Bronchial epithelial cell (primary cell): ENCODE results near the gene PEPD. TPM values are rescaled to one million over a fixed set of nuclear protein-coding genes. Genes with fewer than 3 reads are reported as not detected.

Experiments used
- DNase-seq: peaks from one replicate; pipeline ENCODE4 v3.0.0-alpha.2; 2010; ENCODE audit warnings: low read depth
- FAIRE-seq: peaks from 2 replicates; lab custom pipeline; 2011; peaks lifted over from hg19 to GRCh38; lab: Jason Lieb, UNC
- H3K27me3 ChIP-seq: 2 replicates; pipeline ENCODE4 v1.5.1; 2011; ENCODE audit warnings: low read length; ENCODE audit not compliant: control insufficient read depth, insufficient read depth
- H3K36me3 ChIP-seq: 2 replicates; pipeline ENCODE4 v1.5.1; 2011; ENCODE audit warnings: low read length; ENCODE audit not compliant: control insufficient read depth, insufficient read depth
- H3K4me3 ChIP-seq: 2 replicates; pipeline ENCODE4 v1.5.1; 2011; ENCODE audit warnings: mild to moderate bottlenecking, low read depth, low read length, control low read depth
- CTCF ChIP-seq: IDR thresholded peaks from 2 replicates; pipeline ENCODE4 v1.5.1; 2011; ENCODE audit warnings: mild to moderate bottlenecking, moderate library complexity, low read length, control low read depth, inconsistent platforms; ENCODE audit not compliant: insufficient read depth, severe bottlenecking
- total RNA-seq: library from RNA; depleted of rRNA; stranded (reverse); fragments of >200 nt; gene quantifications from 2 replicates; pipeline ENCODE4 v1.2.1, GENCODE V29; 2014

PEPD gene
- total RNA-seq, 1 donor from 2014 or later = 35.8 TPM

DNA sequence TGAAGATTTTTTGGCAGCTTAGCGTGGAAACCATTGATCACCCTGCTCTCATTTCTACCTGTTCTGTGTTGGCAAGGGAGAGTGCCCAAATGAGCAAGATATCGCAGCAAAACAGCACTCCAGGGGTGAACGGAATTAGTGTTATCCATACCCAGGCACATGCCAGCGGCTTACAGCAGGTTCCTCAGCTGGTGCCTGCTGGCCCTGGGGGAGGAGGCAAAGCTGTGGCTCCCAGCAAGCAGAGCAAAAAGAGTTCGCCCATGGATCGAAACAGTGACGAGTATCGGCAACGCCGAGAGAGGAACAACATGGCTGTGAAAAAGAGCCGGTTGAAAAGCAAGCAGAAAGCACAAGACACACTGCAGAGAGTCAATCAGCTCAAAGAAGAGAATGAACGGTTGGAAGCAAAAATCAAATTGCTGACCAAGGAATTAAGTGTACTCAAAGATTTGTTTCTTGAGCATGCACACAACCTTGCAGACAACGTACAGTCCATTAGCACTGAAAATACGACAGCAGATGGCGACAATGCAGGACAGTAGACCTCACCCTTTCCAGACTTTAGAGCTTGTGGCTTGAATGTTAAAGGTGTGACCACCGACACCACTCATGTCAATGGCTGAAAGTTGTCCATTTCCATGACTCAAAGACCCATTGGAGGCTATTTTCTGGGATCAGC is 142.3 kb downstream of the PEPD start:
- DNase-seq (no peak), FAIRE-seq (no peak)
- Histone ChIP-seq H3K4me3 (no peak overlapping the region), H3K36me3 (peaks cover 15% of the 10 kb centered on the region), H3K27me3 (no peaks in the 10 kb centered on the region)
- TF ChIP-seq CTCF = no peak

DNA sequence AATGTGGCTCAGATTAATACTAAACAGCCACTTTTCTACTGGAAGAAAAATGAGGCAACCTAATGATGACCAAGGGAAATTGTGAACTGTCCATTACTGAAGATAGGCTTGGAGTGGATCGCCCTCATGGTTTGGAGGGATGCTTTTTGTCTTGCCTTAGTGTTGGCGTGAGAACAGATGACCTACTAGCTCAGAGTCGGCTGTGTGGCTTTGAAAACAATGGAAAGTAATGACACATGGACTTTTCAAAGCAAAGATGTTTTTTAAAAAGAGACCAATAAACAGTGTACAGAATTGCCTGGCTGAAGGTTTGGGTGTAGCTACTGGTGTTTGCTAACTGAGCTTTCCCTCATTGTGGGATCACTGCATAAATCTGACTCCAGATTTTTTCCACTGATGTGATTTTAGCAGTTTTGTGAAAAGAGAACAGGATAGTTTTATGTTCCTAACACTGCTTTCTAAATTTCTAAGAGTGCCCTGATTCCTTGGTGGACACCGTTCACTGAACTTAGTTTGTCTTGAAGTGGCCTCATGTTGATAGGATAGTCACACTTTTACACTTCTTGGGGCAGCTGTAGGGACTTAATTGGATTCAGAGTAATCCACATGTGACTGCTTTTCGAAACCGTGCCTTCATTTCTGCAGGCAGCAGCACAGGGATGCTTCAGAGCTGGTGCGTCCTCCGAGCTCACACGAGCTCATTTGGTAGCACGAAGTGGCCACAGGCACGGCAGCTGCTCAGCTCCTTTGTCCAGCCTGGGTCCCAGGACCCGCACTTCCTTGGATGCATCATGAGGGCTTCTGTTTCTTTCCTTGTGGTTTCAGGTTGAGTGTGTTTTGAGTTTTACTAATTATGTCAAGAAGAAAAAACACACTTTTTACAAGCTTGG is 143.8 kb downstream of the PEPD start:
- H3K36me3 ChIP-seq = peaks cover 13% of the 10 kb centered on the region
- no peaks in the 10 kb centered on the region for H3K27me3 ChIP-seq
- no peak for FAIRE-seq
- no peak for DNase-seq
- no peak for TF ChIP-seq CTCF
- H3K4me3 ChIP-seq = no peak overlapping the region

GRCh38 chr19:33376941-33377557 is 144.5 kb downstream of the PEPD start:
- no peak for FAIRE-seq
- no peak for TF ChIP-seq CTCF
- Histone ChIP-seq H3K4me3 (no peak overlapping the region), H3K27me3 (no peaks in the 10 kb centered on the region), H3K36me3 (peaks cover 12% of the 10 kb centered on the region)
- peak; percentile 96 for DNase-seq

DNA sequence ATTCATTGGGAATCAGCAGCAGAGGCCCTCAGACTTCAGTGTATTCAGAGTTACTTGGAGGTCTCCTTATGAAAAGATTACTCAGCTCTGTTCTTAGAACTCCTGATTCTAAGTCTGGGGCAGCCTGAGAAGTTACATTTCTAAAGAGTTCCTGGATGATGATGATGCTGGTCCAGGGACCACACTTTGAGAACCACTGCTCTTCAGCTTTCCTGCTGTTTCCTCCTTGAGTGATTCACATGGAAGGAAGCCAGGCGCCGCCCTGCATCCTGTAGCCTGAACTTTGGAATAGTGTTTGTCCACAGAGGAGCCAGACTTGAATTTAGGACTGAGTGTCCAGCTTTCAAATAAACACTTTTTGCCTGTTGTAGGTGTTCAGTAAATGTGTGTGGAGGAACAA is 145.2 kb downstream of the PEPD start:
- FAIRE-seq = no peak
- Histone ChIP-seq H3K27me3 (no peaks in the 10 kb centered on the region), H3K4me3 (no peak overlapping the region), H3K36me3 (peaks cover 10% of the 10 kb centered on the region)
- no peak for TF ChIP-seq CTCF
- DNase-seq = peak; percentile 90

- Histone ChIP-seq H3K27me3 (no peaks in the 10 kb centered on the region), H3K4me3 (no peak overlapping the region), H3K36me3 (peaks cover 9% of the 10 kb centered on the region)
- FAIRE-seq = no peak
- no peak for TF ChIP-seq CTCF
- peak; percentile 48 for DNase-seq
These were observed 145.8 kb downstream of the PEPD start for GRCh38 chr19:33375837-33376159.
